HFF-Myc (cell line): ENCODE data around the gene ANAPC13.

Experiments
- DNase-seq: peaks from one replicate; pipeline ENCODE4 v3.0.0-alpha.2; 2011; ENCODE audit warnings: low read depth; ENCODE audit errors: extremely low read depth
- H3K4me3 ChIP-seq: replicated peaks from 2 replicates; pipeline ENCODE4 v1.5.1; 2011; ENCODE audit warnings: low read depth, mild to moderate bottlenecking, control low read depth, low read length
- CTCF ChIP-seq: IDR thresholded peaks from 2 replicates; pipeline ENCODE4 v1.5.1; 2012; ENCODE audit warnings: mild to moderate bottlenecking, low read depth, low read length, control low read depth; ENCODE audit errors: missing control alignments

Gene ANAPC13

GRCh38 chr3:134525293-134525692 lies 39.5 kb upstream of the ANAPC13 start:
- no peak for TF ChIP-seq CTCF
- H3K4me3 ChIP-seq: no peak overlapping the region
- DNase-seq: no peak

- TF ChIP-seq CTCF: no peak
- DNase-seq: no peak
- no peak overlapping the region for H3K4me3 ChIP-seq
Observed at GRCh38 chr3:134522541-134522940, 36.8 kb upstream of the ANAPC13 start.

- no peak for TF ChIP-seq CTCF
- no peak overlapping the region for H3K4me3 ChIP-seq
- no peak for DNase-seq
Observed at GRCh38 chr3:134517791-134518190, 32.0 kb upstream of the ANAPC13 start.

- no peak for DNase-seq
- no peak overlapping the region for H3K4me3 ChIP-seq
- TF ChIP-seq CTCF: no peak
Observed at GRCh38 chr3:134516905-134517304, 31.1 kb upstream of the ANAPC13 start.

GRCh38 chr3:134511500-134511899 lies 25.7 kb upstream of the ANAPC13 start:
- no peak overlapping the region for H3K4me3 ChIP-seq
- no peak for DNase-seq
- TF ChIP-seq CTCF: no peak

GRCh38 chr3:134505485-134505884 lies 19.7 kb upstream of the ANAPC13 start:
- no peak for TF ChIP-seq CTCF
- DNase-seq: no peak
- H3K4me3 ChIP-seq: no peak overlapping the region

GRCh38 chr3:134504132-134504531 lies 18.3 kb upstream of the ANAPC13 start:
- H3K4me3 ChIP-seq: no peak overlapping the region
- no peak for TF ChIP-seq CTCF
- no peak for DNase-seq
